Osteoblast (primary cell): Measurements from ENCODE around the gene LRRK2. TPM values are rescaled to one million over a fixed set of nuclear protein-coding genes. Genes with fewer than 3 reads are reported as not detected.

ENCODE experiments used
- DNase-seq: peaks from one replicate; pipeline ENCODE4 v3.0.0; 2011; ENCODE audit warnings: low spot score, mixed read lengths; ENCODE audit not compliant: insufficient read length; ENCODE audit errors: missing footprints
- H2AFZ ChIP-seq: 2 replicates; pipeline ENCODE4 v1.6.0; 2011; ENCODE audit warnings: mild to moderate bottlenecking, low read length
- H3K27ac ChIP-seq: 2 replicates; pipeline ENCODE4 v1.5.1; 2011; ENCODE audit warnings: mild to moderate bottlenecking, low read depth, low read length, moderate library complexity
- H3K27me3 ChIP-seq: 2 replicates; pipeline ENCODE4 v1.6.0; 2012; ENCODE audit warnings: mild to moderate bottlenecking, control low read depth, inconsistent platforms, low read length, moderate library complexity; ENCODE audit not compliant: insufficient read depth
- H3K36me3 ChIP-seq: 2 replicates; pipeline ENCODE4 v1.5.1; 2011; ENCODE audit warnings: mild to moderate bottlenecking, low read length, control low read depth, moderate library complexity; ENCODE audit not compliant: insufficient read depth
- H3K4me1 ChIP-seq: 2 replicates; pipeline ENCODE4 v1.5.1; 2011; ENCODE audit warnings: mild to moderate bottlenecking, low read length, control low read depth, moderate library complexity; ENCODE audit not compliant: insufficient read depth
- H3K4me2 ChIP-seq: 2 replicates; pipeline ENCODE4 v1.6.0; 2011; ENCODE audit warnings: mild to moderate bottlenecking, low read length; ENCODE audit not compliant: insufficient read depth
- H3K4me3 ChIP-seq: fragments of 200-600 bp; sonication (generic); 3 replicates; pipeline ENCODE4 v1.5.1; 2012; ENCODE audit warnings: mild to moderate bottlenecking, low read length, inconsistent platforms; ENCODE audit not compliant: insufficient read depth
- H3K79me2 ChIP-seq: 2 replicates; pipeline ENCODE4 v1.6.0; 2012; ENCODE audit warnings: mild to moderate bottlenecking, low read length, control low read depth, inconsistent platforms; ENCODE audit not compliant: insufficient read depth
- H3K9me3 ChIP-seq: 2 replicates; pipeline ENCODE4 v1.5.1; 2011; ENCODE audit warnings: low read depth, low read length, control low read depth
- H4K20me1 ChIP-seq: 2 replicates; pipeline ENCODE4 v1.6.0; 2012; ENCODE audit warnings: mild to moderate bottlenecking, low read length, control low read depth; ENCODE audit not compliant: insufficient read depth
- total RNA-seq: library from RNA; depleted of rRNA; stranded (reverse); fragments of >200 nt; gene quantifications from 2 replicates; pipeline ENCODE4 v1.2.3, GENCODE V29; 2012
- TF ChIP-seq, protein P1 (sequence below): IDR thresholded peaks from 2 replicates; pipeline ENCODE4 v1.5.1; 2011; ENCODE audit warnings: mild to moderate bottlenecking, low read depth, low read length, moderate library complexity; ENCODE audit errors: extremely low read depth

The LRRK2 gene
- total RNA-seq, 1 donor: 5.1 TPM

GRCh38 chr12:40325349-40325960, 100.7 kb downstream of the LRRK2 start:
- DNase-seq: peak; percentile 70

GRCh38 chr12:40327535-40327934, 102.7 kb downstream of the LRRK2 start:
- Histone ChIP-seq H3K27ac (no peak overlapping the region), H3K4me1 (no peaks in the 10 kb centered on the region), H3K4me2 (no peak overlapping the region), H3K27me3 (no peaks in the 10 kb centered on the region), H3K9me3 (no peaks in the 10 kb centered on the region), H3K79me2 (no peaks in the 10 kb centered on the region), H3K4me3 (no peak overlapping the region), H3K36me3 (no peaks in the 10 kb centered on the region), H4K20me1 (no peaks in the 10 kb centered on the region), H2AFZ (no peak overlapping the region)
- TF ChIP-seq, protein P1, sequence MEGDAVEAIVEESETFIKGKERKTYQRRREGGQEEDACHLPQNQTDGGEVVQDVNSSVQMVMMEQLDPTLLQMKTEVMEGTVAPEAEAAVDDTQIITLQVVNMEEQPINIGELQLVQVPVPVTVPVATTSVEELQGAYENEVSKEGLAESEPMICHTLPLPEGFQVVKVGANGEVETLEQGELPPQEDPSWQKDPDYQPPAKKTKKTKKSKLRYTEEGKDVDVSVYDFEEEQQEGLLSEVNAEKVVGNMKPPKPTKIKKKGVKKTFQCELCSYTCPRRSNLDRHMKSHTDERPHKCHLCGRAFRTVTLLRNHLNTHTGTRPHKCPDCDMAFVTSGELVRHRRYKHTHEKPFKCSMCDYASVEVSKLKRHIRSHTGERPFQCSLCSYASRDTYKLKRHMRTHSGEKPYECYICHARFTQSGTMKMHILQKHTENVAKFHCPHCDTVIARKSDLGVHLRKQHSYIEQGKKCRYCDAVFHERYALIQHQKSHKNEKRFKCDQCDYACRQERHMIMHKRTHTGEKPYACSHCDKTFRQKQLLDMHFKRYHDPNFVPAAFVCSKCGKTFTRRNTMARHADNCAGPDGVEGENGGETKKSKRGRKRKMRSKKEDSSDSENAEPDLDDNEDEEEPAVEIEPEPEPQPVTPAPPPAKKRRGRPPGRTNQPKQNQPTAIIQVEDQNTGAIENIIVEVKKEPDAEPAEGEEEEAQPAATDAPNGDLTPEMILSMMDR: no peak
- no peak for DNase-seq

More at GRCh38 chr12:40325349-40325960, 100.7 kb downstream of the LRRK2 start:
- Histone ChIP-seq H3K4me2 (peak overlapping the region; percentile 28), H3K36me3 (no peaks in the 10 kb centered on the region), H3K27me3 (no peaks in the 10 kb centered on the region), H3K4me1 (no peaks in the 10 kb centered on the region), H3K79me2 (no peaks in the 10 kb centered on the region), H3K27ac (no peak overlapping the region), H4K20me1 (no peaks in the 10 kb centered on the region), H3K4me3 (no peak overlapping the region), H3K9me3 (no peaks in the 10 kb centered on the region), H2AFZ (peak overlapping the region; percentile 64)
- TF ChIP-seq, protein P1: peak; percentile 76

- no peak for DNase-seq
These were observed 105.4 kb downstream of the LRRK2 start for GRCh38 chr12:40330180-40330579.

DNA sequence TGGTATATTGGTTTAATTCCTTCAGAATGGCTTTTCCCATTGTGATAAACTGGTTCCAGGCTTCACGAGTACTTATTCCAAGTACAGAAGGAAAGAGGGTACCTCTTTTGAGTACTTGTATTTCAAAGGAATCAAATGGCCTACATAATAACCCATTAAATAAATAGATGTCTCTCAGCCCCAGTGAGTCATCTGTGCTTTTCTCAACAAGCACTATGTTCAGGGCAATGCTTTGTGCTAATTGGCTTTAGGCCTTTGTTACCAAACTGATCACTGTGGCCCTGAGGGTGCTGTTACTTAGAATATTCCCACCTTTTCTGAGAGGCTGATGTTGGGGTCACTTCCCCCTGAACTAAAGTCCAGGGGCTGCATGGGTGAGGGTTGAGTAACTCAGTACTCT, 107.1 kb downstream of the LRRK2 start:
- H3K27ac ChIP-seq: no peak overlapping the region
- H3K9me3 ChIP-seq: no peaks in the 10 kb centered on the region
- H3K27me3 ChIP-seq: no peaks in the 10 kb centered on the region
- TF ChIP-seq, protein P1: no peak
- no peaks in the 10 kb centered on the region for H3K79me2 ChIP-seq
- H3K4me2 ChIP-seq: no peak overlapping the region
- no peaks in the 10 kb centered on the region for H3K36me3 ChIP-seq
- no peaks in the 10 kb centered on the region for H3K4me1 ChIP-seq
- no peak overlapping the region for H2AFZ ChIP-seq
- no peaks in the 10 kb centered on the region for H4K20me1 ChIP-seq
- no peak for DNase-seq
- no peak overlapping the region for H3K4me3 ChIP-seq

More at GRCh38 chr12:40330180-40330579, 105.4 kb downstream of the LRRK2 start:
- Histone ChIP-seq H3K36me3 (no peaks in the 10 kb centered on the region), H3K9me3 (no peaks in the 10 kb centered on the region), H2AFZ (no peak overlapping the region), H3K27me3 (no peaks in the 10 kb centered on the region), H3K4me1 (no peaks in the 10 kb centered on the region), H3K79me2 (no peaks in the 10 kb centered on the region), H4K20me1 (no peaks in the 10 kb centered on the region), H3K27ac (no peak overlapping the region), H3K4me3 (no peak overlapping the region), H3K4me2 (no peak overlapping the region)
- TF ChIP-seq, protein P1: no peak
